NCI-H1417 (cell line): Measurements from ENCODE around the gene INSIG2.

Experiments
- DNase-seq, 3 experiments: peaks; one replicate each; lab custom pipeline; 2025; lab: John Stamatoyannopoulos, UW

Gene INSIG2

DNA sequence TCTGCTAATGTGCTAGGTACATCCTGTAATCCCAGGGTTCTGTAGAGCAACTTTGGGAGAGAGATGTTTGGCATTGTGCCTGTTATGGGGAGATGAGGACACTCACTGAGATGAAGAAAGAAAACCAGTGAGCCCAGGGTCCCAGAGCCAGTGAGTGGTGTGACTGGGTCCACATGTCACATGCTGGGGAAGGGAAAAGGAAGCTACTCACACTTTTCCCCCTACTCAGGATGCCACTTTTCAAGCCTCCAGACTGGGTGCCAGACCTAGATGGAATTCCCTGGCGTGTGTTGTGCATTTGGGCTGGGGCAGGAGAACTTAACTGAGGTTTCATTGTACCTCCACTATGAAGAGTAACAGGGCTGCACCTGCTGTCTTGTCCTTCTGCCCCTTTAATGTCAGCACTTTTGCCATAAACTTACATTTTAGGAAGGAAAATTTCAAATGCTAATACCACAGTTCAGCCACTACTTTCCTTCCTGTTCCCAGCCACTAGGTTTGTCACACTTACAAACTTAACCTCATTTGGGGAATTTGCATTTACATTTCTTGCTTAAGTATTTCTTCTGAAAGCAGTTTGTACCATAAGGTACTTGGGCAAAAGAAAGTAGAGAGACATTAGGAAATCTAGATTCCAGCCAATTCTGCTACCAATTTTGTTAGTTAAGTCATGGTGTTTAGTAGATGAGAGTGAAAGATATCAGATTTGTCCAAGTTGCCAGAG lies 10.2 kb downstream of the INSIG2 start:
- no peak for DNase-seq

DNA sequence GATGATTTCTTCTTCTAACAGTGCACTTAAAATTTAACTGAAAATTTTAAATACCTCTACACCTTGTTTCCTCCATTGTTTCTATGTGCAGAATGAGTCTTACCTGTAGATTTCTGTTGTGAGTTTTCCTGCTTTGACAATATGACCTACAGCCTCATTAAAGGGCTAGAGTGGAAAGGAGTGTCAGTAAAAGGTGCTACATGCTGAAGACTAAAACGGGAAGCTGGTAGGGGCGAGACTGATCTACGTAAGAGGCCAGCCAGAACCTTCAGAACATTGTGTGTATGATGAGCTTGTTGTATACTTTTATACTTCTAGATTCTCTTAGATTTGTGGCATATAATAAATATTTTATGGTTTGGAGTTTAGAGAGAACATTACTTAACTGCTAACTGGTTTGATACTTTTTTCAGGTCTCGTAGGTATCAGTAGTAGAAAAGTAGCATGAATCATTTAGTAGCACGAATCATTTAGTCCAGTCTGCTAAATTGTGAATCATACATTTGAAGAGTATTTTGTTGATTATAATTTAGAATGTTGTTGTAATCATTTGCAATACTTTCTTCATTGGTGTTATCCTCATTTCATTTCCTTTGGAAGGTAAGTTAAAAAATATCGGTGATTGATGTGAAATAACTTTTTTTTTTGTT lies 14.3 kb downstream of the INSIG2 start:
- DNase-seq: no peak

DNA sequence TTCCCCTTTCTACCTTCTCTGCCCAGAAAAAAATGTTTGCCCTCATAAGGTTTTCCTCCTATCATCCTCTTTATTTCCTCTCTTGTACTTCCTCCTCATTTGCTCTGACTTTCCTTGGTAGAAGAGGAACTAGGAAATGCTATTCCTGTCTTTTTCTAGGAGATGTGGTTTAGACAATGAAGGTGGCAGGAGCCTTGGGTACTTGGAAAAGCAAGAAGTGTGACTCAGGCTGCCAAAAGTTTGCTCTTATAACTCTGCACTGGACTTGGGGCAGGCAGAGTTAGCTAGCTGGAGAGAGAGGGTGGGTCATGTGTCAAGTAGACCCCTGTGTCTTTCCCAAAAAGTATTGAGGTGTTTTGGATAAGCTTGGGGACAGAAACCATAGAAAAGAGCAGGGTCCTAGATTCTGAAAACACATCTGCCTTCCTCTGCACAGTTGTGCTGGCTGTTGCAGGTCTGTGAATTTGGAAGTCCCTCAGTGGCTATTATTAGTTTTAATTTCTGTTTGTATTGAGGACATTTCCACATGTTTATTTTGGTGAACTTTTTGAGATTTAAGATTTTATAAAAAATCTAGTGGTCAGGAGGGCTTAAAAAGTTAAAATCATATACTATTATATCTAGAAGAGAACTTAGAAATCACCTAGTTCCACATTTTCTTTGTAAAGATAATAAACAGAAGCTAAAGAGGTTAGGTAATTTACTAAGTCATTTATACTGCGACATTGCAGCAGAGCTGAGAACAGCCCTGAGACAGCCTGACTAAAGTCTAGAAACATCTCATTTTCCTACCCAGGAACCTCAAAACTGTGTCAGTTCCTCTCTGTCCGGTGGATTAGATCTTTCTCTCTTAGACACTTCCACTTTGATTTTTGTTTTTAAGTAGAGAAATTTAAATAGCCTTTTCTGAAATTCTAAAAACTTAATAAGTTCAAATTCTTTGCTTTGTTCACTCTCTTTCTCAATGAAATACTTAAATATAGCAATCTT lies 16.0 kb downstream of the INSIG2 start:
- no peak for DNase-seq

DNA sequence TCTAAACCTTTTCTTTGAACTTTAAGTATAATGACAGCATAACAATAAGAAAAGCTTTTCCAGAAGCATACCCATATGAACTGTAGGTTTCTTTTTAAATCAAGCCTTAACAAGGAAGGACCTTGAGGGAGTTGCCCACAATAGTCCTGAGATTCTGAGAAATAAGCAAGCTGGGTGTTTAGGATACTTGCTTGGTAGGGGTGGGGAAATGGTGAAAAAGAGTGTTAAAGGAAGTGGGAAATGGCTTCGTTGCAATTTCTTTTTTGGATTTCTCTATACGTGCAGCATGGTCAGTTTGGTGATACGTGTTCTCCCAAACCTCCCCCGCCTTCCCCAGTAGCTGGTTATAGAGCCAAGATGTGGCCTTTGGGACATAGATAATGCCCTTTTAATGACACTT lies 17.2 kb downstream of the INSIG2 start:
- no peak for DNase-seq

DNA sequence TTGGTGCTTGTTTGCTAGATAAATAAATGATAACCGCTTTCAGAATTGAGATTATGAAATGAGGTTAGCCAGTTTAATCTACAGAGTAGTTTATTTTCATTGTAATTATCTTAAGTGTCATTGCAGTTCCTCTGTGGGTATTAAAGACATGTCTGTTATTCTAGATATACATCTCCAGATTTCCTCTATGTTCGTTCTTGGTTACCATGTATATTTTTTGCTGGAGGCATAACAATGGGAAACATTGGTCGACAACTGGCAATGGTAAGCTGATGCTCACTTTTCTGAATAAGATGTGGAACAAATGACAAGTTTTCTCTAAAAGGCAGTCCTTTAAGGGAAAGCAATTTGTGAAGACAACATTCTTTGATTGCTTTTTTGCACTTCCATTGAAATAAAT lies 18.7 kb downstream of the INSIG2 start:
- DNase-seq: no peak

DNA sequence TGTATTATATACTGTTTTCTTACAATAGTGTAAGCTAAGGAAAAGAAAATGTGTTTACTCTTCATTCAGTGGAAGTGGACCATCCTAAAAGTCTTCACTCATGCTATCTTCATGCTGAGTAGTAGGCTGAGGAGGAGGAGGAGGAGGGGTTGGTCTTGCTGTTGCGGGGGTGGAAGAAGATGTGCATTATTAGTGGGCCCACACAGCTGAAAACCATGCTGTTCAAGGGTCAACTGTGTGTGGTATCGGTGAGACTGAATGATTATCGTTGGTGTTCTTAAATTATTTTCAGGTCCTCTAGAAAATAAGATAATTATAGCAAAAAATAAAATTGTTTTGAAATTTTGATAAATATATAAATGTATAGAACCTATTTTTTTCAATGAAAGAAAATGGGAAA lies 22.0 kb downstream of the INSIG2 start:
- DNase-seq: no peak

DNA sequence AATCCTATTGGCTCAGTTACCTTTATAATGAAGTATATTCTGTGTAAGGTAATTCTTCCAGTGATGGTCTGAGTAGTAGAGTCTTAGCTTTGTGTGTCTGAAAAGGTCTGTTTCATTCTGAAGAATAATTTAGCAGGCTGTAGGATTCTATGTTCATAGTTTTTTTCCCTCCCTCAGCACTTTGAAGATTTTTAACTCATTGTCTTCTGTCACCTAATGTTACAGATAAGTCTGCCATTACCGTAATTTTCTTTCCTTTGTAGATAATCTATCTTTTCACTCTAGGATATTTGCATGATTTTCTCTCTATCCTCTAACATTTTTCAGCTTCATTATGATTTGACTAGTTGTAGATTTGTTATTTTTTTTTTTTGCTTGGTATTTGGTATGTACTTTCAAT lies 22.7 kb downstream of the INSIG2 start:
- DNase-seq: no peak

DNA sequence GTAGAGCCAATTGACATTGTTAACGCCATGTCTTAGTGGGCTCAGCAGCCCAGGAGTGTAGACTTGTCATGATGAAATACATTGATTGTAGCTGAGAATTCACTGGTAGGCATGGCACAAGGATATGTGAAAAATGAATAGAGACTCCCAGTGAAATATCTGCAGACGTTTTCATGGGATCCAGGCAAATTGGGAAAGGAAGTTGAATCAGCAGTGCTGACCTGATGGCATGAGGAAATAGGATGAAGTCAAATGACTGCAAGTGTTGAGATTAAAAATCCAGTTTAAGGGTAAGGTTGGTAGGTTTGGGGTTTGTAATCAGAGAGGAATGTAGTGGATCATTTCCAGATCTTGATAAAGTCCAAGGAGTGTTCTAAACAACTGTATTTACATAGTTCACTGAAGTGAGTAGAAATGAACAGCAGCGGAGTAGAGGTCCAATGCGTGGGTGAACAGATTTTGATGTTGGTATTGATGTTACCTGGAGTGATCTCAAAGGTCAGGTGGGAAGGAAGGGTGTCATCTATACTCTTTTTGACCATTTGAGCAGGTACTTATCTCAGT lies 24.6 kb downstream of the INSIG2 start:
- no peak for DNase-seq

DNA sequence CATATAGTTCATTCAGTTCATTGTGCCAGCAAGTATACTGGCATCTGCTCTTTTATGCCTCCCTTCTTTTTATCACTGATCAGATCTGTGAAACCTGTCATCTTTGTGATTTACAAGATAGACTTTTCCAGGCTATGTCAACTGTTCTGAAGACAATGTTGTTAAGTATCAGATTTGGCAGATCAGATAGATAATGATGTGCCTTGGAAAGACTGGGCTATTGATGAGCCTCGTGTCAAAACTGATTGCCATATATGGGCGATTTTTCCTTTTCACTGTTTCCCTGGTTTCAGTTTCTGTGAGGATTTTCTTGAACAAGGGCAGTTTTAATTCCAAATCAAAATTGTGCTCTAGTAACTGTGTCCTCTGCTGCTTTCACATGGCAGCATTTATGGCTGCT lies 26.6 kb downstream of the INSIG2 start:
- no peak for DNase-seq

DNA sequence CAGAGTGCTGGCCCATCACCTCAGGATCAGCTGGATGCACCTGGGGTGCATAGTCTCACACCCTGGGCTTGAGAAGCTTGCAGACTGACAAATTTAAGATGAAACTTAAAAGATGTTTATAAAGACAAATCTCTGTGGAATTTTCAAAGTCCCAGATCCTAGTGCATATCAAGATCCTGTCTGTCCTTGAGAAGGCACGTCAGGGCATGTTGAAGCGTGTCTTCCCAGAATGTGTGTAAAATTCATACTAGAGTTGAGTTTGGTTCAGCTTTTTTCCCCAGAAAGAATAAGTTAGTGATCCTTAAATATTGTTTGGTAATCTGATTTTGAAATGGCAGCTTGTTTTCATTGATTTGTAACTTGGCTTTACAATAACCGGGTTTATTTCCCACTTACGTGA lies 27.5 kb downstream of the INSIG2 start:
- no peak for DNase-seq

DNA sequence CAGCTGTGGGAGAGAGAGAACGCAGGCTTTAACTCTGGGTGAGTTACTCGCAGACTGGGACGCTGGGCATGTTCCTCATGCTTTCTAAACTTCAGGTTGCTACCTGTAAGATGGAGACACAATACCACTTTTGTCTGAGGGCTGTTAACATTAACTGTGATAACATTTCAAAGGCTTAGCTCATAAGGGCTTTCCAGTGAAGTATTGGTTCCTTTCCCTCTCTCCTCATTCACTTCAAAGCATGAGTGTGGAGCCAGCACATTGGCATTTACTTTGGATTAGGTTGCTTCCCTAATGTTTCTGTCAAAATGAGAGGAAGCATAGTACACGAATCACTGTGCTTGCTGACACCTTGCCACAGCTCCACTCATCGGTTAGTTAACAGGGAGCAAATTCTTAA lies 30.2 kb downstream of the INSIG2 start:
- DNase-seq: no peak

DNA sequence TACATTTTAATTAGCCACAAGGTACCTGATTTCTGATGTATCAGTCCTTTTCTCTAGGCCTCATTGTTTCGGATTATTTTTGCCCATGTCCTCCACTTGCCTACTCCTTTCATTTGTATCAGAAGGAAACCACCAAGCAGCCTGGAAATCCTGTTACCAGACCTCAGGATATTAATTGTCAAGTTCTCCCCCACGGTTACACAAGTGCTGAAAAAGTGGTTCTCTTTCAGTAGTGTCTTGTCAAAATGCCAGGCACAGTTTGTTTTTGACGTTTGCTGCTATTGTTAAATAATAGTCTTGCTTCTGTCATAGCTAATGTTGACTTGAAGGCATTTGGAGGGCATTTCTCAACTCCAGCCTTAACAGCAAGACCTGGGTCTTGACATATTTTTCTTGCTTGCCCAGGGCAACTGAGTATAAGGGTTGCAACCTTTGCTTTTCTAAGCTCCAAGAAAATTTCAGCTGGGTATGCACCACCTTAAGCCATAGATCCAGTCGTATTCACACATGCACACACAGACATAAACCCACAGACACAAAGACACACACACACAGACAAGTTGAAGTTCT lies 31.0 kb downstream of the INSIG2 start:
- DNase-seq: no peak

DNA sequence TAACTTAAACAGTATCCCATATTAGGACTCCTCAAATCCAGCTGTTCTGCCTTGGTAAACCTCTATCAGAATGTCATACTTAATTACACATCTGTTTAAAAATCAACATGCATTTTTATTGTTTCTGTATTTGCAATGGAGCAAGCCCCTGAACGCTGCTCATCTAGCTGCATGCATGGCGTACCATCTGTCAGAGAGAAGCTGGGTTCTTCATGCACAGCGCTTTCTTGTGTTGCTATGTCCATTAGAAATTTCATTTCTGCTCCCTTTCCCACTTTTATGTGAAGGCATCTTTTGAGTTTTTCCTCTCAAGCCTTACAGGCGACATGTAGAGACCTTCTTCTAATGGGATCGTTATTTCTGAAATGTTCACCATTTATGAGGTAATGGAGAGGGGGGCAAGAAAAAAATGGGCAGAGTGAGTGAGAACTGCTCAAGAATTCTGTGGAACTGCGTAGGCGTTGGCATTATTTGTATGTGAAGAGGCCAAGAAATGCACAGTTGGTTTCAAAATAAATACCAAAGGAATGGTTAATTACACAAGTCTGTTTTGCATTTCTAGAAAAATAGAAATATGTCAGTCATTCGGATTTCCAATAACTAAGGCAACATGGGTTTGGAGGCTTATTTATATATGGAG lies 31.6 kb downstream of the INSIG2 start:
- DNase-seq: no peak

DNA sequence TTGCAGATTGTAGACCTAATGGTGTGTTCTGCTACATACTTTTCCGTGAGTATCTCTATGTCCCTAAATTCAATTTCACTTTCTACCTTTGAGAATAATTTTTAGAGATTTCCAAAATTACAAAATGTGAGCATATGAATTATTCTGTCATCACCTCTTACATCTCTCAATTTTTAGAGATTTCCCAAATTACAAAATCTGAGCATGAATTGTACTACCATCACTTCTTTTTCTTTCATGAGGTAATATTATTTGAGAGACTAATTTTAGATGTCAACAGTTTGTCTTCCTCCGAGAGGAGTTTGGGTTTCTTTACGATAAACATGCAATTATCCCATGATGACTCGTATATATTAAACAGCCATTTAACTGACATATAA lies 32.1 kb downstream of the INSIG2 start:
- no peak for DNase-seq

DNA sequence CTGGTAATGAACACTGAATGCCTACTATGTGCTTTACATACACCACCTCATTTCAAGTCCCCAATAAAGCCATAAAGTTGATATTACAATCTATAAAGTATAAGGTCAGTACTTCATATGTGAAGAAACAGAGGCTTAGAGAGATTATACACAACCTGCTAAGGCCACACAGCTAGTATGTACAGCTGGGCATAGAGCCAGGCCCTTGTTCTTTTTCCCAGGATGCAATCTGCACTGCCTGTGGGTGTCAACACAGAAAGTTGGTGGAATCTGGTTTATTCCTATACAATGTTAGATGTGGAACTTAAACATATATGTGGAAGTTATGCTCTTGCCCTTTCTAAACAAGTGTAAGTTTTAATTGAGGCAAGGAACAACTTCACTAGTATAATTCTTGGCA lies 32.8 kb downstream of the INSIG2 start:
- DNase-seq: no peak

DNA sequence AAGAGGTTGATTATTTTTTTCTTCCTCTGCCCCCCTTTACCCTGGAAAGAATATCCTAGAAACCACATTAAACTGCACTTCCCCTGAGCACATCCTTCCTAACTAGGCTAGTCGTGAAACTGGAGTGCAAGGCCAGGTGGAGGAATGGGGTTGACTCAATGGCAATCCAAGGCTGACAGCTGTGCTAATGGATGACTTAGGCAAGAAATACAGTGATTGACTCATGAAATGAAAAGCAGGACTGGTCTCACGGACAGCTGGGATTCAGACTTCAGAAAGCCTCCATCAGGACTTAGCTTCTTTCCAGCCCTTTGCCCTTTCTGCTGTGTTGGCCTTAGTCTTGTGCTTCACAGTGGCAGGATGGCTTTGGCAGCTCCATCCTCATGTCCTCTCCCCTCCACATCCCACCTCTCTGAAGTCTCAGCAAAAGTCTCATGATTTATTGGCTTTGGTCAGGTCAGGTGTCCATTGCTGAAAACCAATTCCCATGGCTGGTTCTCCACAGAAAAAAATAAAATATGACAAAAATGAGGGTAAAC lies 33.8 kb downstream of the INSIG2 start:
- DNase-seq: no peak

DNA sequence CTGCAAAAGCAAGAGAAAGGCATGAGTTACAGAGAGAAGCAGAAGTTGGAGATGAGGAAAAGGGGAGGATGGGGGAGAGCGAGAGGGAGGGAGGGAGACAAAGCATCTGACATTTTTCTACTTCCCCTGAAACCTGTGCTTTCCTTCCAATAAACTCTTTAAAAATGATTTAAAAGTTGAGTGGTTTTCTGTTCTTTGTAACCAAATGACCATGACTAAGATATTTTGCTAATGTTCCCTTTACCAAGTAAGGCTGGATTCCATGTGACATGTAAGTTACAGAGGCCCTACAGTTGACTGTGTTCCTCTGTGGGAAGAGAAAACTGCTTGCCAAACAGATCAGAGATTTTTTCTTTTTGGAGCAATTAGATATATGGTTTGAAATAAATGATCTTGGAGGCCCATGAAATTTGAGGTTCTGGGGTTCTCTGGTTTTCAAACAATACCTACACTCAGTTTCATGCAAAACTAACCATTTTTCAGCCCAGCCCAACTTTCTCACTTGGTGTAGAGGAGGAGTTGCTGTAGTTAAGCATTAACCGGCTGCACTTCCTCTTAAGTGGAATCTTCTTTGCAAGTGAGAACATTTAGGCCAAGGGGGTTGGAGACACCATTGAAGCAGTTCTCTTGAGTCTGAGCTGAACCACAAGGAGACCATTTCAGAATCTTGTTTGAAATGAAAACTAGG lies 34.5 kb downstream of the INSIG2 start:
- no peak for DNase-seq

DNA sequence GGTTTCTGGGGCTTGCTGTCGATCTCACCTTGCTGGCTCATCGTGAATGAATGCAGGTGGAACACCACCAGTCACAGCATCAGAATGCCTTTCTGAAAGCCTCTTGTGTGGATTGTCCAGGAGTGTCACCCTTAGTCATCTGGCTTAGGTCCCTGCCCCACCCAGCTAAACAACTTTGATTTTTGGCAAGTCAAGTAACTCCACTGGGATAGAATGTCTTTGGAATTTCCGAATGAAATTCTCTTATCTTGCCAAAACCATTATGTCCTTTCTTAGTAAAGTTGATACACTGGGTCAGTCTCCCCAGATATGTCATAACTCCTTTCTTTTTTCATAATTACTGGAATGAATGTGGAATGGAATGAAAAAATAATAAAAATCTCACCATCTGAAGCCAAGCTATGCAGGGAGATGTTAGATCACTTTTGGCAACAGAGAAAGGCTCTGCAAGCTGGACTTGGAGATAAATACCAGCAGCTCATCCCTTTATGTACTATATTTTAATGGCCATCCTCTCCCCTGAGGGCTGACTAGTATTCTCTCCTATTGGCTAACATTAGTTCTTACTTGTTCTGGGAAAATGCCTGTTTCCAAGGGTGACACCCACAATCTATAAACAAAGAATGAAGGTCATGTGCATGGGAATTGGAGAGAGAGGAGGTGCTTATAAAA lies 35.4 kb downstream of the INSIG2 start:
- no peak for DNase-seq

DNA sequence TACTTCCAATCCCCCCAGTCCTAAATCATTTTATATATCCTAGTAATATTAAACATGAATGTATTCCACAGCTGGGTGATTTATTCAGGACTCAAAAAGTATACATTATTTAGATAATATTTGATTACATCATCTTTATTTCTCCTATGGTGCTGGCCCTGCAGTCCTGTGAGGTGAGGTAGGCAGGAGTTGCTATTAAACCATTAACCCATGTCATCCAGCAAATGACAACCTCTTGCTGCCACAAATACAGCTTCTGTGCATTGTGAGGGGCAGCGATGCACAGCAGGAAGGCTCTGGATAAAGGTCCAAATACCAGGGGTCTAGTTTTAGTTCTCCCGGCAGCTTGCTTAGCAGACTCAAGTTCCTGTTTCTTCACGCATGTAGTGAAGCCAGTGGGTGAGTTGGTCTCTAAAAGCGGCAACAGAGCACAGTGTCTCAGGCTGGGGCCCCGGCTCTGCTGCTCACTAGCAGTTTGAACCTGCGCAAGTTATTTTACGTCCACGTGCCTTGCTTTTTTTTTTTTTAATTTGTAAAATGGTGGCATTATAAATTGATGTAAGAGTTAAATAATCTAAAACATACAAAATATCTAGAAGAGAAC lies 36.1 kb downstream of the INSIG2 start:
- DNase-seq: no peak

DNA sequence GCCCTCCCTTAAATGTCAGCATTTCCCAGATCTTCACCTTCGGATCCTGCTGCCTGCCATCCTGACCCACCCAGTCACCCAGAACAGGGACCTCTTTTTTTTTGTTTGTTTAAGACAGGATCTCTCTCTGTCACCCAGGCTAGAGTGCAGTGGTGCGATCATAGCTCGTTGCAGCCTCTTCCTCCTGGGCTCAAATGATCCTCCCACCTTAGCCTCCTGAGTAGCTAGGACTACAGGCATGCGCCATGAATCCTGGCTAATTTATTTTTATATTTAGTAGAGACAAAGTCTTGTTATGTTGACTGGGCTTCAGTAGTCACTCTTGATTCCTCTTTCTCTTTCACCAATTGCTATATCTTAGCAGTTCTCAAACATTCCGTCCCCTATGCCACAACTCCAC lies 39.0 kb downstream of the INSIG2 start:
- DNase-seq: no peak
